Hematopoietic multipotent progenitor cell (in vitro differentiated cells): ENCODE results near the gene SPOP. TPM values are rescaled to one million over a fixed set of nuclear protein-coding genes. Genes with fewer than 3 reads are reported as not detected.
"Not testable (repeated sequence)": the region's sequence is repeated elsewhere in the genome, so short reads cannot be mapped to it uniquely, and the experiment has no call there.

Experiments used
- DNase-seq, 3 donors: peaks; one replicate each; pipeline ENCODE4 v3.0.0-alpha.2; 2011 to 2015; ENCODE audit warnings: low read depth in 2 of 3, low spot score in 2 of 3
- total RNA-seq: library from RNA; depleted of rRNA; stranded (reverse); fragments of >200 nt; gene quantifications from one replicate; pipeline ENCODE4 v1.2.3, GENCODE V29; 2012

SPOP gene
- total RNA-seq, 1 donor: 77.8 TPM

DNA sequence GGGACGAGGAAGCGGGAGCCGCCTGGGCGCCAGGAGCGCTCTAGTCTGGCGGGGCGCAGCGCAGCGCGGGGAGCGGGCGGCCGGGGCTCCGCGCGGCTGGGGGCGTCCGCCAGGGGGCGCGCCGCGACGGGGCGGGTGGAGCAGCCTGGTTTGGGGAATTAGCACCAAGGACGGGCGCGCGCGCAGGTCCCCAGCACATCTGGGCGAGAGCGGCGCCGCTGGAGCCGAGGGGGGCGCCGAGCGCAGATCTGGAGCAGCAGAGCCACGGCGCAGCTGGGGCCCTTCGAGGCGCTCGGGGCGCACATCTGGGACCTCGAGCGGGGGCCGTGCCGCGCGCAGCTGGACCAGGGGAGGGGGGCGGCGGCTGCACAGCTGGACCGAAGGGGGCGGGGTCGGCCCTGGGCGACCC lies 102.2 kb downstream of the SPOP start, which contains the start of gene NXPH3:
NXPH3 (plus strand) TSS at position 193 of the 409 bp plus-strand sequence. CDS start 349 bp downstream, outside the sequence.
- DNase-seq: peak; percentile 44 to 74 (median 74)

DNA sequence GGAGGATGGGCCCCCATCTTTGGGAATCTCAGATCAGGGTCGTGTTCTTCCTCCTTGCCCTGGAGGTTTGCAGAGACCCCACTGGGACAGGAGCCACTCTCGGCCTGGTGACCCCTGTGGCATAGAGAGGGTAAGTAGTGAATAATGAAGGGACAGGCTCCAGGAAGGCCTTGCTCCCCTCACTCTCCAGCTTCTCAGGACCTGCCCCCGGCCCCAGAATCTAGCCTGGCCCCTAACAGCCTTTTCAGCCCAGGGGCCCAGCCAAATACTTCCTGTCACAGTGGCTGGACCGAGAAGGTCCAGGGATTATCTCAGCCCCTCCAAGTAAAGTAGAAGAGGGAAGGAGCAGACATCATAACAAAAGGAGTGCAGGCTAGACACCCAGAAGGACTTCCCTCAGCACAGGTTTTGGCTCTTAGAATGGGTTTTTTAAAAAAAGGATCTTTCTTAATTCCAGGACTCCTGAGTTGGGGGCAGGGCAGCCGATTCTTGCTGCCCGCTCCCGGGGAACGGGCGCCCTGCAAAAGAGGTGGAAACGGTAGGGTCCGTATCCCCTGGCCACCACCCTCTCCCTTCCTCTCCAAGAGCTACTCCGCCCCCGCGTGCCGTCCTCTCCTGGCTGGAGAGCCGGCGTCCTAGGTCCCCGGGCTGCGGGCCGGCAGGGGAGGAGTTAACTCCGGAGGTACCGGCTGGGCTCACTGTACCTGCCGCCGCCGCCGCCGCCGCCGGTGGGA lies 102.8 kb downstream of the SPOP start:
- no peak for DNase-seq

DNA sequence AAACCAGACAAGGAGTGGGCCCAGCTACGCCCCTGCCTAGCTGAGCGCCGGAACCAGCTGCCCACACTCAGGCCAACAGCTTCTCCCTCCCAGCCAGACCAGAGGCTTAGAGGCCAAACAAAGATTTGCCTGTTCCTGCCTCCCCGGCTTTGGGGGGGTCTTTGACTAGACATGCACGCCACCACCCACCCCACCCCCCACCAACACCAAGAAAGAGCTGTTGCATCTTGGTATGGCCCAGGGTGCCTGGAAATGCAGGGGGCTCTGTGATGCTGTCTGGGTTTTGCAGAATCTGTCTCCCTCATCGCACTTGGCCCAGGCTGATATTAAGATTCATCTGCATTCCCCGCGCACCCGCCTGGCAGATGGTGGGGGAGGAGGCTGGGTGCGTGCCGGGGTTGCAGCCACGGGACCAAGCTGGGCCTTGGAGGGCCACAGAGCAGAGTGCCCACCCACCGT lies 103.5 kb downstream of the SPOP start:
- DNase-seq: no peak

DNA sequence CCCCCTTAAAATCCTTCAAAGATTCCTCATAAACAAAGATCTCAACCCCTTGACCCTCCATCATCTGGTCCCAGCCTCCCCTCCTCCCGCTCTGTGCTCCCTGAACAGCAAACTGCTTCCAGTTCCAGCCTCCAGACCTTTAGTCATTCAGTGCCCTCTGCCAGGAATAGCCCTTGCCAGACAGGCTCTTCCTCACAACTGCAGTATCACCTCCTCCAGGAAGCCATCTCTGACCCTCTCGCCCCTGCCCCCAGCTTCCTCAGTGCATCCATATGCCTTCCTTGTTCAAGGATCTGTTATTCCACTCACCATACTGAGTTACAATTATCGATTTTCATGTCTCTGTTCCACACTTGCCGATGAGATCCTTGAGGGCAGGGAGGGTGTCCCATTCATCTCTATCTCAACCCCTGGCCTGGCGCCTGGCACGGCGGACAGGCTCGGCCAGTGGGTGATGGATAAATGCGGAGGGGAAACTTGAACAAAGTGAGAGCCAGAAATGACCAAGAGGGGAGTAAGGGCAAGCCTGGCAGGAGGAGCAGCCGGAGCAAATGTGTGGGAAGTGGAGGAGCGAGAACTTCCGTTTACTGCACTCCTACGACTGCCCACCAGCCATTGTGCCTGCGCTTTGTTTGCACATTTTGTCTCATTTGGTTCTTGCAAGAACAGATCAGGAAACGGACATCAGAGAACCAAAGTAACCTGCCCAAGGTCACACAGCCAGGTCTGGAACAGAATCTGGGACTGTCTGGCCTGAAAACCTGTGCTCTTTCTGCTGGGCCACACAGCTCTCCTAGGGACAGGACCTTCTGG lies 104.2 kb downstream of the SPOP start:
- DNase-seq: no peak

DNA sequence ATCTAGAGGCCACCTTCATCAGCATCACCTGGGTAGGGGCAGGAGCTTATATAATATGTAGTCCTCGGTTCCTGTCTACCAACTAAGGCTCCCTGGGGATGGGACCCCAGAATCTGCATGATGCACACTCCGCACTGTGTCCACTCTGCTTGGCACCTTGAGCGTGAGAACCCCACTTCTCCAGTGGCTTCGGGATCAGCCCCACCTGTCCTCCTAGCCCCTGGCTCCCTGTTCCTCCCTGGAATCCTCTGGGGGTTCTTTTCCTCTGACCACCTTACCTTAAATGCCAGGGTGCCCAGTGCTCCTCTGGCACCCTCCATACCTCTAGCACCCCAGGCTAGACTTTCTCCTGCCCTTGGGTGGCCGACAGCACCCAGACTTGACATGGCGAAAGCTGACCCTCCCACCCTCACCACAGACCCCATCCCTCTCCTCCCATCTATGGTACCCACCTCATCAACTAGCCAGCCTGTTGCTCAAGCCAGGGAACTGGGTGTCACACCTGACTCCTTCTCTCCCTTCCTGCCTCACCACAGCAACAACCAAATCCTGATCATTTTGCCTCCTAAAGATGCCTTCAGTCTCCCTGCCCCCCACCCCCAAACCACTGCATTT lies 105.0 kb downstream of the SPOP start:
- DNase-seq: no peak

DNA sequence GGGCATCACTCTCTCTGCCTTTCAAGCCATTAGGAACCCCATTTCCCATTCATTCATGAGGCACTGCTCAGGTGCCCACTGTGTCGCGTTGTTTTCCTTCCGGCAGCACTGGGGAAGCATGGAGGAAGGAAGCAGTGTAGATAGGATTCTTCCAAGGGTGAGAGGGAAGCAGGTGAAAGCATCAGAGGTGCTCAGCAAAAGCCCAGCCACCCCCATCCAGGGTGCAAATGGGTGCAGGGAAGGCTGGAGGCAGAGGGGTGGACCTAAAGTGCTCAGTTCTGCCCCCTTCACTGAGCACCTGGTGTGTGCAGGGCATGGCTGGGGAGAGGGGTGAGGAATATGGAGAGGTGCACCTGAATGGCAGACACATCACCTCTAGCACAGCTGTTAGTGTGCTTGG lies 105.7 kb downstream of the SPOP start:
- DNase-seq: no peak

DNA sequence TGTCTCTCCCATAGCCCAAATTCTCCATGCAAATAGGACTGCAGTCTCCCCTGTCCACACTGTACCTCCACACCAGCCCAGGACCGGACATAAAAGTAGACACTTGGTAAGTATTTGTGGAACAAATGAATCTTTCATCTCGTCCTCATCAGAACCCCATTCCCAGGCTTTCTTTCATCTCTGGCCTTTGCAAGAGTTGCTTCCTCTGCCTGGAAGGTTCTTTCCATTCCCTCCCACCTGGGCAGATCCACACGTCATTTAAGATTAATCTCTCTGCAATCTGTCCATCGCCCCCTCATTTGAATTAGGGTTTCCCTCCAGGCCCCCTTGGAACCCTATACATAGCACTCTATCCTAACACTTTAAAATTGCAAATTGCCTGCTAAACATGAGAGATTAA lies 106.1 kb downstream of the SPOP start:
- no peak for DNase-seq

DNA sequence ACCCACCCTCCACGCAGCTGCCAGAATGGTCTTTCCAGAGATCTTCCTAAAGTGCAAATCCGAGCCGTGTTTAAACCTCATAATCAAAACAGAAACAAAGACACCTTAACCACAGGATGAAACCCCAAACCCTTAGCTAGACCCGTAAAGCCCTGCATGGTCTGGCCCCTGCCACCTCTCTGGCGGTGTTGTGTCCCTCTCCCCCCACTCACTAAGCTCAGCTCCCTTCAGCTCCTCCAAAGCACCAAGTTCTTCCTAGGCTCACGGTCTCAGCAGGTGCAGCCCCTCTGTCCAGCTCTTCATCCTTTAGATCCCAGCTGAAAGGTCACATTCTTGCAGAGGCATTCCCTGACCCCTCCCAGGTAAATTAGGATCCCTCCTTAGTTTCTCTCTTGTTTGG lies 106.6 kb downstream of the SPOP start:
- no peak for DNase-seq

DNA sequence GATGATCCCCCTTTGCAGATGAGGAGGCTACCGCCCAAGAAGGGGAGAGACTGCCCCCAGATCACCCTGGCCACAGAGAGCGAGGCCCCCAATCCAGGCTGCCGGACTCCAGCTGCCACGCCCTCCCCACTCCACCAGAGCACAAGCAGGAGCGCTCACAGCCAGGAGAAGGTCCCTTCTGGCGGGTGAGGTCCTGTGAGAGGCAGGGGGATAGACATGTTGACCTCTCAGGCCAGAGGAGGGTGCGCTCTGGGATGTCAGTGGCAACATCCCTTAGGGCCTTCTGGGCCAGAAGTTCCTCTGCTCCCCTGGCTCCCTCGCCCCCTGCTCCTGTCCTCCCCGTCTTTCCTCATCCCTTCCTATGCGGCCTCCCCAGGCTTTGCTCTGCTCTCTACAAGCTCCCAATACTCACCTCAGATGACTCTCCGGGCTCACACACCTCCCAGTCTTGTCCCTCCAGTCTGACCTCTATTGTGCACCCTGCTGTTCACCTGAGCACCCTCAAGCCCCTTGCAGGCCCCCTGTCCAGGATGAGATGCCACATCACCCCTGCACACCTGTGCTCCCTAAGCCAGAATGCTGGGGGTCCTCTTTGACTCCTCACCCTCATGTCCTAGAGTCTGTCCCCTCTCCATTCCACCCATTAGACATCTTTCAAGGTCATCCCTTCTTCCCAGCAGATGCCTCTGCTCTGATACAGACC lies 107.2 kb downstream of the SPOP start:
- no peak for DNase-seq

DNA sequence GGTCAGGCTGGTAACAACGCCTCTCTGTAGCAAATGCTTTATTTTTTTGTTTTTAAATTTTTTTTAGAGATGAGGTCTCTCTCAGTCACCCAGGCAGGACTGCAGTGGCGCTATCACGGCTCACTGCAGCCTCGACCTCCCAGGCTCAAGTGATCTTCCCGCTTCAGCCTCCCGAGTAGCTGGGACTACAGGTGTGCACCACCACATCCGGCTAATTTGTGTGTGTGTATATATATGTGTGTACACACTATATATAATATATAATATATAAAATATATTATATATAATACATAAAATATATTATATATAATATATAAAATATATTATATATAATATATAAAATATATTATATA lies 109.2 kb downstream of the SPOP start:
- not testable (repeated sequence) for DNase-seq

DNA sequence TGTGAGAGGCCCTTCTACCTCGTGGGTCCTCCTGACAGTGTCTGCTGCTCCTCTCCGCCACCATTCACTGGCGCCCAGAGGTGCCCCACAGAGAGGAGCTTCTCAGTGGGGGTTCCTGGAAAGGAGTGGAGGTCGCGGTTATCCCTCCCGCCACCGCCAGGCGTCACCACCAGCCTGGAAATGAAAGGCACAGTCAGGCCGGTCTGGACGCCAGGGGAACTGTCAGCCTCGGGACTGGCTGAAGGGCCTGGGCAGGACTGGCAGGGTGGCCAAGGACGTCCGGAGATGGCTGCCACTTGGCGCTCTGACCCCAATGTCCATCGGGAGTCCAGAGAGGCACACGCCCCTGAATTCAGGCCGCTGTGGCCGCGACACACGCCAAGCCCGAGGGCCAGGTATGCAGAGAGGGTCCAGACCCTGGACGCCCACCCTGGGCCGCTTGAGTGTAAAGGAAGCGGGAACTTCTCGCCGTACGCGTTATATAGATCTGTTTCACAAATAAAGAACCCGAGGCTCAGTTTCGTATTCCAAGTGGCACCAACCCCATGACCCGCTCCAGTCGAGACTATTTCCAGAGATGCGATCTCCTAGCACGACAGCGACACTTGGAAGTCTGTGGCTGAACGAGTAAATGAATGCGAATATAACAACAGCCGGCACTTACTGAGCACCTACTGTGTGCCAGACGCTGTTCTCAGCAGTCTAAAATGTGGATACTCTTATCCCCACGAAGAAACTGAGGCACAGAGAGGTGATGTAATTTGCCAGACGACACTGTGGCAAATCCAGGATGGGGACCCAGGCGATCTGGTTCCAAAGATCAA lies 109.8 kb downstream of the SPOP start:
- peak; percentile 48 to 83 (median 74) for DNase-seq

DNA sequence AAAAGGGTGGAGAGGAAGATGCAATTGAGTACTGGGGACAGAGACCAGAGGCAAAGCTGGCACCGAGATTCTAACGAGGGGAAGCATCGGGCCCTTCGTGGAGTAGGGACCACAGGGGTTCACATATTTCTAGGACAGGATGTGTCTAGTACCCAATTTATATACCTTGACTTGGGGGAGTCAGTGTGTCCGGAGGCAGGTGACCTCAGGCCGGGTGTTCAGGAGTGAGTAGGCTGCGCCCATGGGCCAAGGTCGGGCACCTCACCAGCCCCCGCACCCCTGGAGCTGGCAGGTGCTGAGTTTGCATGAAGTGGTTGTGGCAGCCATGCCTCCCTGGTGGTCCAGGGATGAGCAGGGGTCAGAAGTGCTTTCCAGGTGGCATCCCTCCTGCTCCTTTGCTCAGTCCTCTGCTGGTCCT lies 110.8 kb downstream of the SPOP start:
- DNase-seq: no peak

DNA sequence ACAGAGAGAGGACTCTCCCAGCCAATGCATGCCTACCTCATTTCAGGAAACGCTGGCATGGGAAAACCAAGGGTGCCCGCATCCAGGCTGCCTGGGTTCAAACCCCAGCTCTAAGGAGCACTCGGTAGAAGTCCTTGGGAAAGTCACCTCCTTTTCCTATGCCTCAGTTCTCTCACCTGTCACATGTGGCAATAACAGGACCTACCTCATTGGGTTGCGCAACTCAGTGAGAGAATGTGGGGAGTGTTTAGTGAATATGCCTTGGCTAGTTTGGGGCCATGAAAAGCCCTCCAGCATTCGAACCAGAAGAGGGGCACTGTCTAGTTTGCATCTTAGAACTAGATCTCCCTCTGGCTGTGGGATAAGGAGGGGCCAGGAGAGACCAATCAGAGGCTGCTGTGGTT lies 111.2 kb downstream of the SPOP start:
- DNase-seq: no peak

DNA sequence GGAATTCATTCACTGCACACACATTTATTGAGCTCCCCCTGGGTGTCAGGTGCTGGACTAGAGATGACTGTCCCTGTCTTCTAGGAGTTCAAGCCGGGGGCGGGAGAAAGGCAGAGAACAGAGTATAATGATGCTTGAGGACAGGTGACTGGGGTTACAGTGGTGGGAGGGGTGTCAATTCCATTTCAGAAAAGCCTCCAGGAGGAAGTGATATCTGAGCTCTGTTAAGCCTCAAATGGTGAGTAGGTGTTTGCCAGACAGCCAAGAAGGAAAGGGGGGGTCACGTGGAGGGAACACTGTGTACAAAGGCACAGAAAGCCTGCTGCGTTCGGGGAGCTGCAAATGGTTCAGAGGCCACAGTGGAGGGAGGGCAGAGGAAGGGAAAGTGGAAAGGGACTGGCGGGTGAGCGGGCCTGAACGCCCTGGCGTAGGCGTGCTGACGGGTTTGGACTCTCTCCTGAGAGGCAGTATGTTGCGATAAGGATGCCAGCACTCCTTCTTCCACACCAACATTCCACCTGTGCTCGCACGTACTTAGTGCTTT lies 111.9 kb downstream of the SPOP start:
- DNase-seq: peak in 2 of 3 donors; percentile 36 to 50

DNA sequence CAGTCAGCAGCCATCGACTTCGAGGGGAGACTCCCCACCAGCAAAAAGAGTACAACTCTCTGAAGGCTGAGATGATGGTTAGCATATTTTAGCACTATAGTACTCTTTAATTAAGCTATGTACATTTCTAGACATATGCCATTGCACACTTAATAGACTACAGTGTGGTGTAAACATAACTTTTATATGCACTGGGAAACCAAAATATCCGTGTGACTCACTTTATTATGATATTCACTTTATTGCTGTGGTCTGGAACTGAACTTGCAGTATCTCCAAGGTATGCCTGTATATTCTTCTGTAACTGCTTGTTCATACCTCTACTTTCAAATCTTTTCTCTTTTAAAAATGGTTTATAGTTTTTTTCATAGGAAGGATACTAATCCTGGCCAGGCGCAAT lies 113.3 kb downstream of the SPOP start:
- DNase-seq: no peak

DNA sequence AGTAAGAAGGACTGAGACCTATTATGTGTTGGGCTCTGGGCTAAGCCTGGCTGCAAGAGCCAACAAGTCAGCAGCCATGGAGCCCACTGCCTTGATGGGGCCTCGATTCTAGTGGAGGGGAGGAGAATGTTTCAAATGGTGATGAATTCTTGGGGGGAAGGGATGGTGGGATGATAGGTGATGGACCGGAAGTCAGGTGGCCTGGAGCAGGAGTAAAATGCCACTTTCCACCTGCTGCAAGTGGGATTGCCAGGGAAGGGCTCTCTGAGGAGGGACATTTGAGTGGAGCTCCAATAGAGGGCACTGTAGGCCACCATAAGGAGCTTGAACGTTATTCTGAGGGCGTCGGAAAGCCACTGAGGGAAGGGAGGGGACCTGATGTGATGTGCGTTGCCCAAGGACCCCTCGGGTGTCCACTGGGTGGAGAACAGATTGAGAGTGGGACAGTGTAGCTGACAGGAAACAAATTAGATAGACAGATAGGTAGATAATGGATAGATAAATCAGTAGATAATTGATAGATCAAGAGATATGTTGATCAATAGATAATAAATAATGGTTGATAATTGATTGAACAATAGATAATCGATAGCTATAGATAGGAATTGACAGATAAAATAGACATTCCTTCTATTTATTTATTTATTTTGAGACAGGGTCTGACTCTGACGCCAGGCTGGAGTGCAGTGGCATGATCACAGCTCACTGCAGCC lies 120.4 kb downstream of the SPOP start:
- peak in 2 of 3 donors; percentile 66 to 79 for DNase-seq

DNA sequence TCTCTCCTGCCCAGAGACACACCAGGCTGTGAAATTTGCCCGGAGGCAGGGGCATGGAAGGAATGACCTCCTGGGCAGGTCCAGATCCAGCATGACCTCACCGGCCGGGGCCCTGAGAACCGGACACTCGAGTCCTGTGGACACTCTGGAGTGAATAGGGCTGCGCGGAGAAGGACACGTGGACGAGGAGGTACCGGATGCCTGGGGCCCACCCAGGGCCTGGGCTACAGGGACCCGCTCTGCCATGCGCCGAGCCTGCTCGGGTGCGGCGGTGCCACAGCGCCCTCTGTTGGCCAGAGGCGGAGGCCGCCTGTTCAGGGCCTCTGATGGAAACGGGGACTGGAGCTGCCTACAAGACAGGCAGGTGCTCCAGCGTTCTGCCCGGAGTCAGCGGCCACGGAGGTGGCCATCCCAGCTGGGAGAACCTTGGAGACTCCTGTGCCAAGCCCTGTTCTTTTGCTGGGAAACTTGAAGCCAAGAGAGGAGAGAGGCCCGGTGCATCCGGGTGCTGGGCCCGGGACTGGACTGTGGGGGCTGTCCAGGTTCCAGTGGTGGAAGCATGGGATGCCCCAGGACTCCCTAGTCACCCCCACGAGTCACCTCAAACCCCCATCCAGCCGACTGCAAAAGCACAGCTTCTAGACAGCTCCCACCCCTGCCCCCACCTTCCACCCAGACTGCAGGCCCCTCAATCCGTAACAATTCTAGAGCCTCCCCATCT lies 121.5 kb downstream of the SPOP start:
- peak; percentile 71 to 81 (median 73) for DNase-seq

DNA sequence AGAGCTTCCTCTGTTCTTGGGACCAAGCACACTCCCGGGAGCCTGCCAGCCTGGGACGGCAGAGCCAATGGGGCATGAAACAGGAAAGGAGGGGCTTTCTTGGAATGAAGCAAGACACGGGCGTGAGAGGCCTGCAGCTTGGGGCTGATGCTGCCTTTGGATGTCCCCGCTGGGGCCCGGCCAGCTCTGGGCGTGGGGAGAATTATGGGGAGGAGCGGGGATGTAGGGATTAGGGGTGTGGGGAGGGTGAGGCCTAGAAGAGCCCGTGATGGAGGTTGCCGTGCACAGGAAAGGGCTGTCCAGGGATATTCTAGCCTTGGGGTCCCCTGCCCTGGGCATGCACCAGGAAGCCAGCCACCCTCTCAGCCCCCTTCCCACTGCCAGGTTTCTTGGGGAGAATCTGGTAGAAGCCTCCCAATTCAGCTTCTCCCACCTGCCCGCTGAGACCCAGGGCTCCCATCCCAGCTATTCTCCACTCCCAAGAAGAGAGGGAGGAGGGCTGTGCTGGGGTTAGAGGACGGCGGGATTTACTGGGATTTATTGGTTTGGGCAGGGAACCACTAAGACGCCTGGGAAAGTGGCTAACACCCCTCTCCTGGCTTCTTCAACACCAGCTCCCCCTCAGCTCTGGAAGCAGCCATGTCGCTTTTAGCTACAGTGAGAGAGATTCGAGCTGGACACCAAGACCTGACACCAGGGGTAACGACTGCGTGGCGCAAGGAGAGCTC lies 122.2 kb downstream of the SPOP start:
- DNase-seq: no peak
